IPS DF 4.7 (cell line): ENCODE measurements around the gene MRPS7.
A peak's percentile ranks its signal among the peaks of the same experiment; 100 is the strongest.
"Not testable (repeated sequence)": the region's sequence is repeated elsewhere in the genome, so short reads cannot be mapped to it uniquely, and the experiment has no call there.

Experiments
- DNase-seq: peaks from one replicate; pipeline ENCODE4 v3.0.0-alpha.2; 2013; ENCODE audit warnings: low spot score; ENCODE audit errors: extremely low read depth

MRPS7 gene

GRCh38 chr17:75271233-75271954, 9.7 kb downstream of the MRPS7 start:
- DNase-seq, result no peak

- DNase-seq, result no peak
Observed at GRCh38 chr17:75271955-75272847, 10.5 kb downstream of the MRPS7 start.

DNA sequence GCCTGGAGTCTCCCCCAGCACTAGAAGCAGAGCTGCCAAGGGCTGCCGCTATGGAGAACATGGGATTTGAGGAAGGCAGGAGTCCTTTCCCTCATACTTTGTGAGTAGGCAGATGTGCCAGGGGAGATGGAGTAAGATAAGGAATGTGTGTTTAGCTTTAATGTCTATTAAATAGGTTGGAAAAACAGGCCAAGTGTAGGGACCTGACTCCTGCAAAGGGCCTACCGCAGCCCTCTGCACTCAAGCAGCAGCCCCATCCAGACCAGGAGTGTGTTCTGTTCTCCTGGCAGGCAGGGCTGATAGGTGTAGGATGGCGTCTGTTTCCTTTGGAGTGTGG, 11.1 kb downstream of the MRPS7 start:
- DNase-seq, result no peak

DNA sequence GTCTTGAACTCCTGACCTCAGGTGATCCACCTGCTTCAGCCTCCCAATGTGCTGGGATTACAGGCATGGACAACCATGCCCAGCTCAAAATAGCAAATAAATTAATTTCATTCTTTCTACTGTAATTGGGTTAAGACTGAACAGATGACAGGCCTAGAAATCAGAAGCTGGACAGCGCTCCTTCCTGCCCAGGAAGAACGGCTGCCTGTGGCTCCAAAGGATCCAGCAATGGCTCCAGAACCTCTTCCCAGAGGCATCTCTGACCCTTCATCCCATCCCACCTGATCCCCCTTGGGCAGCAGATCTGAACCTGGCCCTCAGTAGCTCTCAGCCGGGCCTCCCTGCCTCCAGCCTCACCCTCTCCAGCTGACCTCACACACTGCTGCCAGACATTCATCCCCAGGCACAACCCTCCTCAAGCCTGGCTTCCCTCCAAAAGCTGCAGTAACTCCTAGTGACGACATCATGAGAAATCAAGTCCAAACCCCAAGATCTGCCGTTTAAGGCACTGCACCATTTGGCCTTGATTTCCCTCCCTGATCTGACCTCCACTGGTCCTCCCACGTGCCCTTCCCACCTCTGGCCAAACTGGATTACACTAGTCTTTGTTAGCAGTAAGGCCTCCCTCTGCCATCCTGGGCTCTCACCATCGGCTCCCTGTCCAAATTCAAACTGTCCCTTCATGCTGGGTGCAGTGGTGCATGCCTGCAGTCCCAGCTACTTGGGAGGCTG, 12.5 kb downstream of the MRPS7 start:
- no peak for DNase-seq

DNA sequence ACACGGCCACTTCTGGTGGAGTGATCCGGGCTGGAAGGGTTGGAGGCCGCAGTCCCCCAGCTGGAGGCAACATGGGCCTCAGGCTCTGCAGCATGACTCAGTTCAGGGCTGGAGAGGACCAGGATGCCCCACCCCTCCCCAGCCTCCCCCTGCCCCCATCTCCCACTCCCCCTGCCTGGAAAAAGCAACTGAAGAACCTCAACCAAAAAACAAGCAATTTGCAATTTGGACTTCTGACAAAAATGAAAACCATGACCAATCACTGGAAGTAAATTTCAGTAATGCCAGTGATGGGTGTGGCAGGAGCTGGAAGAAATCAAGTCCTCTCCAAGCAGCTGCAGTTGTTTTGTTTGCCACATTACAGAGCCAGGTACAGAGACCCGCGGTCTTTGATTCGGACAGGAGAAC, 16.0 kb downstream of the MRPS7 start:
- DNase-seq, result no peak

DNA sequence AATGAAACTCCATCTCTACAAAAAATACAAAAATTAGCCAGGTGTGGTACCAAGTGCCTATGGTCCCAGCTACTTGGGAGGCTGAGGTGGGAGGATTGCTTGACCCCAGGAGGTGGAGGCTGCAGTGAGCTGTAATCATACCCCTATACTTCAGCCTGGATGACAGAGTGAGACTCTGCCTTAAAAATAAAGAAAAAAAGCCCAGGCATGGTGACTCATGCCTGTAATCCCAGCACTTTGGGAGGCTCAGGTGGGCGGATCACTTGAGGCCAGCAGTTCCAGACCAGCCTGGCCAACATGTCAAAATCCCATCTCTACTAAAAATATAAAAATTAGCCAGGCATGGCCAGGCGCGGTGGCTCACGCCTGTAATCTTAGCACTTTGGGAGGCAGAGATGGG, 18.5 kb downstream of the MRPS7 start:
- not testable (repeated sequence) for DNase-seq

GRCh38 chr17:75285123-75285522, 23.4 kb downstream of the MRPS7 start:
- no peak for DNase-seq

DNA sequence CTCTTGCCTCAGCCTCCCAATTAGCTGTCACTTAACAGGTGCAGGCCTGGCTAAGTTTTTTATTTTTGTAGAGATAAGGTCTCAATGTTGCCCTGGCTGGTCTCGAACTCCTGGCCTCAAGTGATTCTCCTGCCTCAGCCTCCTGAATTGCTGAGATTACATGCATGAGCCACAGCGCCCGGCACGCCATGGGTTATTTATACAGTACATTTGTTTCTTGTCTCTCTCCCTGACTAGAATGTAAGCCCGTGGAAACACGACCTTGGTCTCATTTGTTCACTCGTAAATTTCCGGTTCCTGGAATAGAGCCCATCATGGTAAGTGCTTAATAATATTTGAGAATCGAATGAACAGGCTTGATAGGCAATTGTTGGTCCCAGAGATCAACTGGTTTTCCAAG, 25.5 kb downstream of the MRPS7 start:
- DNase-seq, result no peak

GRCh38 chr17:75288359-75288758, 26.7 kb downstream of the MRPS7 start:
- no peak for DNase-seq

GRCh38 chr17:75288770-75289114, 27.1 kb downstream of the MRPS7 start:
- no peak for DNase-seq

DNA sequence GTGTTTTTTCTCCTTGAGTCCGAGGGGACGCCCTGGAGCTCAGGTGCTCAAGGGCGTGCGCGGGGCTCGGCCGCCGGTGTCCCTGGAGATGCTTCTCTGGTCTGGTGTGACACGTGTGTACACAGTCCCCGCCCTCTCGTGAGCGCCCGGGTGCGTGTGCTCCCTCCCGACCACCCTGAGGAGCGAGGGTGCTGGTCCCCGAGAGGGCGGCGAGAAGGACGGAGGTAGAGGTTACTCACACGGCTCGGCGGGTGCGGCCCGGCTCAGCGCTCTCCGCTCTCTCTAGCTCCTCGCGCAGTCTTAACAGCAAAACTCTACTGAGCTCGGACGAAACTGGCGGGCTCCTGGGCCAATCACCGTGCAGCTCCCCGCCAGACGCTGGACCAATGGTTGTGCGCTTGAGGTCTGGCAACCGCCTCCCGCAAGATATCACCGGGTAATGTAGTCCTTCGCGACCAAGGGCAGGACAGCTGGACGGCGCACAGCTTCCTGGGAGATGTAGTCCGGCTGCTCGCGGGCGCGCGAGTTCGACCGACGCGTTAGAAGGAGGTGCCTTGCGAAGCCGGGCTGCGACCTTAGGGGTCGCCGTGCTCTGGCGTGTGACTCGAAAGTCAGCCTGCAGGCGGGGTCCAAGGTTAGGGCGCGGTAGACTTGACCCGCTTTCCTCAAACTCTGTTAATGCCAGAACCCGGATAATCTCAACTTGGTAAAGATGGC, 27.6 kb downstream of the MRPS7 start, which contains the start of gene SLC25A19:
SLC25A19 (minus strand) TSS at position 319 of the 717 bp plus-strand sequence. CDS start 2,669 bp downstream, outside the sequence.
- peak; percentile 98 for DNase-seq

DNA sequence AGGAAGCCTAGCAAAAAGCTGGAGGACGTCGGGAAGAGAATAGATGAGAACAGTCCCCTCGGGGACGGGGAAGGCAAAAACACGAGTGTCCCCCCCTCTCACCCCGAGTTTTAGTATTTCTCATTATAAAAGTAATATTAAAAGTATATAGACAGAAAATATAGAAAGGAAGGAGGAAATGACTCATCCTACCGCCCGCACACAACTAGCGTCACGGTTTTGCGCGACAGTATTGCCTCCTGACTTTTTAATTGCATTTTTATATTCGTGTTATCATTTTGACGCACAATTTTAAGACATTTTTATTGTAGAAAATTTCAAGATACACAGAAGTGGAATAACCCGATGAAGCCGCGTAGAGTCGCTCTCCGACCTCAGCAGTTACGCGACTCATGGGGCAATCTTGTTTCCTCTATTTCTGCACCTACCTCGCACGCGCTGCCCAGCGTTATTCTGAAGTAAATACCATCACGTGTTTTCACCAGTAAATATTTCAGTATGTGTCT, 28.2 kb downstream of the MRPS7 start:
- no peak for DNase-seq

DNA sequence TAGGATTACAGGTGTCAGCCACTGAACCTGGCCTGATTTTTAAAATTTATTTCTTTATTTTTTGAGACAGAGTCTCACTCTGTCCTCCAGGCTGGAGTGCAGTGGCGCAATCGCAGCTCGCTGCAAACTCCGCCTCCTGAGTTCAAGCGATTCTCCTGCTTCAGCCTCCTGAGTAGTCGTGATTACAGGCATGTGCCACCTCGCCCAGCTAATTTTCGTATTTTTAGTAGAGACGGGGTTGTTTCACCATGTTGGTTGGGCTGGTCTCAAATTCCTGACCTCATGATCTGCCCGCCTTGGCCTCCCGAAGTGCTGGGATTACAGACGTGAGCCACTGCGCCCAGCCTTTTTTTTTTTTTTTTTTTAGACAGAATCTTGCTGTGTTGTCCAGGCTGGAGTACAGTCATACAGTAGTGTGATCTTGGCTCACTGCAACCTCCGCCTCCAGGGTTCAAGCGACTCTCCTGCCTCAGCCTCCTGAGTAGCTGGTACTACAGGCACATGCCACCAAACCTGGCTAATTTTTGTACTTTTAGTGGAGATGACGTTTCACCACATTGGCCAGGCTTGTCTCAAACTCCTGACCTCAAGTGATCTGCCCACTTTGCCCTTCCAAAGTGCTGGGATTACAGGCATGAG, 31.2 kb downstream of the MRPS7 start:
- not testable (repeated sequence) for DNase-seq

- no peak for DNase-seq
Observed at GRCh38 chr17:75295201-75296158, 33.8 kb downstream of the MRPS7 start.

- DNase-seq, result no peak
Observed at GRCh38 chr17:75300280-75300679, 38.6 kb downstream of the MRPS7 start.

DNA sequence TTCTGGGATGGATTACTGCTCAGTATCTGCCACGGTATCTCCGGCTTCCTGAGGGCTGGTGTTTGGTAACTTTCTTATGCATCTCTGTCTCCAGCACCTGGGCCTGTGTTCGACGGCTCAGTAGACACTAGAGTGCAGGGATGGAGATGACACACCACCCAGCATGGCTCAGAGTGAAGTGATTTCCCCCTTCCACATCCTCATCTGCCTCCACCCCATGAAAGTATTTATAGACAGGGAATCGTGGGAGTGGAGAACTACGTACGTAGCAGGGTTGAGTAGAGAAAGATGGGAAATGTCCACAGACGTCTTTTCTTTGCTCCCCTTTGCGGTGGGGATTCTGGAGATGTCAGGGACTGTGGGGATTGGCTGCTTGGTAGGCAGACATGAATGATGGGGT, 39.4 kb downstream of the MRPS7 start:
- no peak for DNase-seq

GRCh38 chr17:75301502-75302206, 40.0 kb downstream of the MRPS7 start:
- DNase-seq, result no peak

GRCh38 chr17:75307957-75308731, 46.5 kb downstream of the MRPS7 start:
- DNase-seq, result no peak
